PC-3 (cell line): ENCODE results near the gene THUMPD3. TPM values are rescaled to one million over a fixed set of nuclear protein-coding genes. Genes with fewer than 3 reads are reported as not detected.
A peak's percentile ranks its signal among the peaks of the same experiment; 100 is the strongest.

Experiments
- ATAC-seq: fragments of 200-7000 bp; cut with Tn5 transposase; 2 replicates; pipeline ENCODE4 v1.9.1; 2020; ENCODE audit warnings: mild to moderate bottlenecking, moderate library complexity
- BruUV-seq: library from RNA; stranded (reverse); fragments of 400-500 nt; replicated peaks from 2 replicates; lab custom pipeline; 2021; lab: Mats Ljungman, UMichigan
- CTCF ChIA-PET: fragments of 300-600 bp; sonication (Branson Sonifier 250); formaldehyde crosslinking; loops from one replicate; lab custom pipeline; 2022; ENCODE audit warnings: antibody characterized with exemption; lab: Charles Lee
- POLR2A ChIA-PET: fragments of 300-600 bp; sonication (Branson Sonifier 250); formaldehyde crosslinking; loops from one replicate; lab custom pipeline; 2022; ENCODE audit warnings: antibody characterized with exemption; ENCODE audit not compliant: unreplicated experiment; lab: Charles Lee
- DNase-seq: peaks from one replicate; pipeline ENCODE4 v3.0.0-alpha.2; 2015
- H2AFZ ChIP-seq: fragments of 300-600 bp; sonication (generic); 2 replicates; pipeline ENCODE4 v1.6.0; 2016; ENCODE audit warnings: antibody characterized with exemption, low read length
- H3F3A ChIP-seq: fragments of 300-600 bp; sonication (generic); one replicate; pipeline ENCODE4 v1.6.0; 2017; ENCODE audit warnings: antibody characterized with exemption, low read length, control low read depth, mild to moderate bottlenecking; ENCODE audit not compliant: unreplicated experiment
- H3K27ac ChIP-seq: fragments of 300-600 bp; sonication (generic); 2 replicates; pipeline ENCODE4 v1.5.1; 2016; ENCODE audit warnings: mild to moderate bottlenecking, low read length
- H3K27me3 ChIP-seq: fragments of 300-600 bp; sonication (generic); 2 replicates; pipeline ENCODE4 v1.6.1; 2016; ENCODE audit warnings: low read length, mixed read lengths
- H3K36me3 ChIP-seq: fragments of 300-600 bp; sonication (generic); 2 replicates; pipeline ENCODE4 v1.6.1; 2016; ENCODE audit warnings: low read depth, mixed run types, low read length, mixed read lengths
- H3K4me1 ChIP-seq: fragments of 300-600 bp; sonication (generic); 2 replicates; pipeline ENCODE4 v1.5.1; 2016; ENCODE audit warnings: low read length; ENCODE audit not compliant: insufficient read depth
- H3K4me2 ChIP-seq: fragments of 300-600 bp; sonication (generic); 2 replicates; pipeline ENCODE4 v1.6.0; 2016; ENCODE audit warnings: low read length
- H3K4me3 ChIP-seq: fragments of 300-600 bp; sonication (generic); 2 replicates; pipeline ENCODE4 v1.5.1; 2016; ENCODE audit warnings: mild to moderate bottlenecking, low read length, mixed read lengths
- H3K79me2 ChIP-seq: fragments of 300-600 bp; sonication (generic); 2 replicates; pipeline ENCODE4 v1.6.1; 2017; ENCODE audit warnings: low read length, mixed read lengths
- H3K9ac ChIP-seq: fragments of 300-600 bp; sonication (generic); 2 replicates; pipeline ENCODE4 v1.6.0; 2016; ENCODE audit warnings: mild to moderate bottlenecking, low read length
- H3K9me2 ChIP-seq: fragments of 300-600 bp; sonication (generic); replicated peaks from 2 replicates; pipeline ENCODE4 v1.6.1; 2016; ENCODE audit warnings: mixed run types, low read length, mixed read lengths
- H3K9me3 ChIP-seq: fragments of 300-600 bp; sonication (generic); 2 replicates; pipeline ENCODE4 v1.6.1; 2016; ENCODE audit warnings: low read length, mixed read lengths
- H4K20me1 ChIP-seq: fragments of 300-600 bp; sonication (generic); 2 replicates; pipeline ENCODE4 v1.6.1; 2016; ENCODE audit warnings: low read length, mixed read lengths
- EZH2 ChIP-seq: fragments of 300-600 bp; sonication (generic); IDR thresholded peaks from one replicate; pipeline ENCODE4 v1.6.1; 2017; ENCODE audit warnings: antibody characterized with exemption, mild to moderate bottlenecking, low read length; ENCODE audit not compliant: unreplicated experiment
- EZH2phosphoT487 ChIP-seq: fragments of 300-600 bp; sonication (generic); IDR thresholded peaks from 2 replicates; pipeline ENCODE4 v1.6.1; 2018; ENCODE audit warnings: mild to moderate bottlenecking, antibody characterized with exemption, low read length, borderline replicate concordance
- intact Hi-C: fragments of 100-400 bp; cut with micrococcal nuclease; formaldehyde crosslinking; loops from 2 replicates; pipeline ENCODE4 v1.9.0; 2023
- total RNA-seq: library from RNA; depleted of rRNA; stranded (reverse); fragments of >200 nt; gene quantifications from 2 replicates; pipeline ENCODE4 v1.2.3, GENCODE V29; 2014
- TF ChIP-seq, protein P1 (sequence below): fragments of 300-600 bp; sonication (generic); conservative IDR thresholded peaks from 2 replicates; pipeline ENCODE4 v1.5.1; 2017; ENCODE audit warnings: antibody characterized with exemption, low read depth, mild to moderate bottlenecking, low read length

The THUMPD3 gene
- total RNA-seq, 1 experiment from 2014 or later = 45.3 TPM

DNA sequence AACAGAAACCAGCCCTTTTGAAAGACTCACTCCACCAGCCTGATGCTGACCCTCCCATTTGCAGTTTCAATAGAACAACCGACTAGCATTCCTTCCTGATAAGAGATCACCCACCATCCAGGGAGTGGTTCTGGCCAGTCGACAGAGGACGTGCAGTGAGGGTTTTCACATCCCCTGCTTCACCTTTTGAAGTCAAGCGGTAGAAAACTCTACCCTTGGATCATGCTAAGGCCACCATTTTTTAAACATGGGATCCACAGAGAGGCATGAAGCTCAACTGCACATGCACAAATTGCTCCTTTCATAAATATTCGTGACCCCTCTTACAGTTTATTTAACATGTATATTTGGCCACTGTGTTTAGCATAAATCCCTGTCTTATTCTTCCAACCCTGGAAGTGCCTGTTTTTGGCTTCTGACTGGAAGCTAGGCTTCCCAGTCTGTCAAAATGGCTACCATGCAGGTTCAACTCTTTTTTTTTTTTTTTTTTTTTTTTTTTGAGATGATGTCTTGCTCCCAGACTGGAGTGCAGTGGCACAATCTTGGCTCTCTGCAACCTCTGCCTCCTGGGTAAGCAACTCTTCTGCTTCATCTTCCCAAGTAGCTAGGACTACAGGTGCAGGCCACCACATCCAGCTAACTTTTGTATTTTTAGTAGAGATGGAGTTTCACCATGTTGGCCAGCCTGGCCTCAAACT, 1.0 kb upstream of the THUMPD3 start:
- DNase-seq (no peak), ATAC-seq (no peak)
- Histone ChIP-seq H3K9me3 (no peaks in the 10 kb centered on the region), H2AFZ (no peak overlapping the region), H3K79me2 (peaks cover 24% of the 10 kb centered on the region), H3K4me3 (no peak overlapping the region), H3K27ac (no peak overlapping the region), H3K9me2 (no peaks in the 10 kb centered on the region), H3K4me2 (peak overlapping the region; percentile 90; the same call in 1 of the 2 replicates), H3F3A (no peaks in the 10 kb centered on the region), H3K27me3 (no peaks in the 10 kb centered on the region), H3K36me3 (peaks cover 16% of the 10 kb centered on the region; the same call in 1 of the 2 replicates), H4K20me1 (no peaks in the 10 kb centered on the region), H3K4me1 (peaks cover 19% of the 10 kb centered on the region), H3K9ac (peak overlapping the region; percentile 95)
- intact Hi-C loops = loop anchor here (2.0 kb wide), 1 partner anchor 35 kb away; the partner anchor contains the start of gene SETD5
- TF ChIP-seq, protein P1, sequence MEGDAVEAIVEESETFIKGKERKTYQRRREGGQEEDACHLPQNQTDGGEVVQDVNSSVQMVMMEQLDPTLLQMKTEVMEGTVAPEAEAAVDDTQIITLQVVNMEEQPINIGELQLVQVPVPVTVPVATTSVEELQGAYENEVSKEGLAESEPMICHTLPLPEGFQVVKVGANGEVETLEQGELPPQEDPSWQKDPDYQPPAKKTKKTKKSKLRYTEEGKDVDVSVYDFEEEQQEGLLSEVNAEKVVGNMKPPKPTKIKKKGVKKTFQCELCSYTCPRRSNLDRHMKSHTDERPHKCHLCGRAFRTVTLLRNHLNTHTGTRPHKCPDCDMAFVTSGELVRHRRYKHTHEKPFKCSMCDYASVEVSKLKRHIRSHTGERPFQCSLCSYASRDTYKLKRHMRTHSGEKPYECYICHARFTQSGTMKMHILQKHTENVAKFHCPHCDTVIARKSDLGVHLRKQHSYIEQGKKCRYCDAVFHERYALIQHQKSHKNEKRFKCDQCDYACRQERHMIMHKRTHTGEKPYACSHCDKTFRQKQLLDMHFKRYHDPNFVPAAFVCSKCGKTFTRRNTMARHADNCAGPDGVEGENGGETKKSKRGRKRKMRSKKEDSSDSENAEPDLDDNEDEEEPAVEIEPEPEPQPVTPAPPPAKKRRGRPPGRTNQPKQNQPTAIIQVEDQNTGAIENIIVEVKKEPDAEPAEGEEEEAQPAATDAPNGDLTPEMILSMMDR = no peak
- TF ChIP-seq EZH2phosphoT487 (no peak), EZH2 (no peak)
- CTCF ChIA-PET = interaction anchor here (0.9 to 1.3 kb wide), 2 partner anchors 7 to 8 kb away, joined by 3 to 9 read pairs; no protein-coding TSS in a partner anchor
- no TSS peak for BruUV-seq
- POLR2A ChIA-PET = no interaction called here

DNA sequence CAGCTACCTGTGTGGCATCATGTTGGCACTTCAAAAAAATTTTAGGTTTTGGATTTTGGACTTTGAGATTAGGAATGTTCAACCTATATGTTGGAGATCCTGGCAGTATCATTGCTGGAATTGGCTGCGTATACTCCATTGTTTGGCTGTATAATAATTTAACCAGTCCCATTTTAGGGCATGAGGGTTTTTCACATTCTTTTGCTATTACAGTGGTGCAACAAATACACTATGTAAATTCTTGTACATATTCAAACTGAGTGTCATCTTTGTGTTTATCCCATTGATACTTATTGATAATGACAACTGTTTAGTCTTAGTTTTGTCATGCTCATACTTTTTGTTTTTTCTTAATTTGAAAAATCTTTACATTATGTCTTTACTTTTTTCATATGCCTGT, 6.7 kb downstream of the THUMPD3 start:
- Histone ChIP-seq H3K4me3 (no peak overlapping the region), H3K9me3 (no peaks in the 10 kb centered on the region), H3K79me2 (peaks cover 9% of the 10 kb centered on the region), H3F3A (no peaks in the 10 kb centered on the region), H4K20me1 (no peaks in the 10 kb centered on the region), H2AFZ (no peak overlapping the region), H3K27ac (no peak overlapping the region), H3K4me1 (0 out of 2 replicates have a peak, but pooled peaks cover 4% of the 10 kb centered on the region), H3K9me2 (no peaks in the 10 kb centered on the region), H3K27me3 (no peaks in the 10 kb centered on the region), H3K4me2 (no peak overlapping the region), H3K9ac (no peak overlapping the region), H3K36me3 (peaks cover 59% of the 10 kb centered on the region)
- intact Hi-C loops = no loop called here
- TF ChIP-seq, protein P1 = no peak
- TF ChIP-seq EZH2phosphoT487 (no peak), EZH2 (no peak)
- no peak for ATAC-seq
- ChIA-PET POLR2A (interaction anchor here (0.7 kb wide), 1 partner anchor 19 kb away, joined by 4 read pairs; no protein-coding TSS in a partner anchor), CTCF (no interaction called here)
- BruUV-seq = no TSS peak
- no peak for DNase-seq

DNA sequence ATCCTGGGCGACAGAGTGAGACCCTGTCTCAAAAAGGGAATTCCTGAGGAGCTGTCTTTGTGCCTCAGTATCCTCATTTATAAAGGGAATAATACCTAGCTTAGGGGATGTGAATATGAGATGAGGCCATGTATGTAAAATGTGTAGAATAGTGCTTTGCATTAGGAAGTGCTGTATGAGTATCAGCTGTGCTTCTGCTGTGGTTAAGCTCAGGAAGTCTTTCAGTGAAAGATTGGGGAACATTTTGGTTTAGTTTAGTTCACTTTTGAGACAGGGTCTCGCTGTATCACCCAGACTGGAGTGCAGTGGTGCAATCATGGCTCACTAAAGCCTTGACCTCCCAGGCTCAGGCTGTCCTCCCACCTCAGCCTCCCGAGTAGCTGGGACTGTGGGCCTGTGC, 10.6 kb downstream of the THUMPD3 start:
- no TSS peak for BruUV-seq
- H3K27ac ChIP-seq = no peak overlapping the region
- H3F3A ChIP-seq = no peaks in the 10 kb centered on the region
- DNase-seq (no peak), ATAC-seq (no peak)
- CTCF ChIA-PET = no interaction called here
- H3K79me2 ChIP-seq = no peaks in the 10 kb centered on the region
- intact Hi-C loops = no loop called here
- no peaks in the 10 kb centered on the region for H3K27me3 ChIP-seq
- no peaks in the 10 kb centered on the region for H3K9me3 ChIP-seq
- TF ChIP-seq, protein P1 = no peak
- TF ChIP-seq EZH2 (no peak), EZH2phosphoT487 (no peak)
- H3K4me2 ChIP-seq = no peak overlapping the region
- no peaks in the 10 kb centered on the region for H3K4me1 ChIP-seq
- no peak overlapping the region for H3K4me3 ChIP-seq
- H3K9me2 ChIP-seq = no peaks in the 10 kb centered on the region
- no peak overlapping the region for H2AFZ ChIP-seq
- no peak overlapping the region for H3K9ac ChIP-seq
- H3K36me3 ChIP-seq = peaks cover 64% of the 10 kb centered on the region
- H4K20me1 ChIP-seq = no peaks in the 10 kb centered on the region
- POLR2A ChIA-PET = no interaction called here
